MG63 (cell line): Measurements from ENCODE around the gene ZNF365. TPM values are rescaled to one million over a fixed set of nuclear protein-coding genes. Genes with fewer than 3 reads are reported as not detected.
"Not testable (repeated sequence)": the region's sequence is repeated elsewhere in the genome, so short reads cannot be mapped to it uniquely, and the experiment has no call there.

Experiments
- DNase-seq: peaks from one replicate; pipeline ENCODE4 v3.0.0-alpha.2; 2020
- H3K27me3 ChIP-seq: fragments of 250-450 bp; sonication (Bioruptor Pico); 2 replicates; pipeline ENCODE4 v1.5.1; 2020; ENCODE audit warnings: mild to moderate bottlenecking, moderate library complexity
- H3K36me3 ChIP-seq: fragments of 250-450 bp; sonication (Bioruptor Pico); 2 replicates; pipeline ENCODE4 v1.5.1; 2020; ENCODE audit warnings: mild to moderate bottlenecking, moderate library complexity
- H3K4me3 ChIP-seq: fragments of 250-450 bp; sonication (Bioruptor Pico); 2 replicates; pipeline ENCODE4 v1.5.1; 2020; ENCODE audit warnings: mild to moderate bottlenecking, moderate library complexity
- H3K9me3 ChIP-seq: fragments of 250-450 bp; sonication (Bioruptor Pico); 2 replicates; pipeline ENCODE4 v1.5.1; 2020; ENCODE audit warnings: mild to moderate bottlenecking, moderate library complexity
- total RNA-seq: library from RNA; depleted of rRNA; stranded (reverse); fragments of >200 nt; shearing (Covaris generic); gene quantifications from 2 replicates; pipeline ENCODE4 v1.2.3, GENCODE V29; 2014; ENCODE audit warnings: low replicate concordance

The ZNF365 gene
- total RNA-seq, 1 experiment from 2014 or later, result 1.5 TPM

DNA sequence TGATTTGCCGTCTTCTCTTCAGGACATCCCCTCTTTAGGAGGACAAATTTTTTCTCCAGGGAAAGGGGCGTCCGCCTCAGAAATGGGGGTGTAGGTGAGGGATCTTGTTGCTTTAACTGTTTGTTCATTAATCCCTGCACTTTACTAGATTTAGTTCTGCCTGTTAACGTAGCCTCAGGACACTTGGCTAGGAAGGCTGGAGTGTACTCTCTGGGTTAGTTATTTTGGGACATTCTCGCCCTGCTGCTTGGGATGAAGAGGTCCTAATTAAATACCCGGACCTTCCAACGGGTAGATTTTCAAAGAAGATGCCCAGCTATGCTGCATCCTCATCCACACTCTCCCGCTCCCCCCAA lies 552 bp upstream of the ZNF365 start:
- peak overlapping the region; percentile 55 for H3K4me3 ChIP-seq
- H3K9me3 ChIP-seq, result no peaks in the 10 kb centered on the region
- H3K27me3 ChIP-seq, result no peaks in the 10 kb centered on the region
- no peaks in the 10 kb centered on the region for H3K36me3 ChIP-seq
- no peak for DNase-seq

- Histone ChIP-seq H3K27me3 (no peaks in the 10 kb centered on the region), H3K9me3 (no peaks in the 10 kb centered on the region), H3K4me3 (no peak overlapping the region; the same call in 1 of the 2 replicates), H3K36me3 (no peaks in the 10 kb centered on the region)
- no peak for DNase-seq
Observed at GRCh38 chr10:62374862-62375710, 917 bp downstream of the ZNF365 start.

GRCh38 chr10:62376071-62377025 lies 2.2 kb downstream of the ZNF365 start:
- Histone ChIP-seq H3K9me3 (no peaks in the 10 kb centered on the region), H3K4me3 (no peak overlapping the region), H3K27me3 (no peaks in the 10 kb centered on the region), H3K36me3 (no peaks in the 10 kb centered on the region)
- no peak for DNase-seq

- H3K27me3 ChIP-seq, result no peaks in the 10 kb centered on the region
- no peak overlapping the region for H3K4me3 ChIP-seq
- no peaks in the 10 kb centered on the region for H3K36me3 ChIP-seq
- H3K9me3 ChIP-seq, result no peaks in the 10 kb centered on the region
- DNase-seq, result no peak
Observed at GRCh38 chr10:62377026-62377415, 2.9 kb downstream of the ZNF365 start.

DNA sequence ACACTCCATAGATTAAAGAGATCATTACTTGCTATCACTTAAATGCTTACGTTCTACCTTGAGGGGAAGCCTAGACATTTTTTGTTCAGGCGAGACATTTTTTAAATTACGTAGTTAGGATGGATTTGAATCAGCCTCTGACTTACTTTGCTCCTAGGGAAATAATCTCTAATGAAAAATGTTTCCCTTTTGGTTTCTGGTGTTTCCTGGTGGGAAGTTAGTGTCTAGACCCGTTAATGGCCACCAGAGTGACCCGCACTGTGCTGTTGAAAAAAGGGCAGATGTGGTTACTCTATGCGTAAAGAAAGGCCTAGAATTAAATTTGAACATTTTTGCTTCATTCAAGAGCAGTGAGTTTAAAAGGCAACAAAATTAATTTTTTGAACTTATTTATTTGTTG lies 3.8 kb downstream of the ZNF365 start:
- no peak overlapping the region for H3K4me3 ChIP-seq
- no peaks in the 10 kb centered on the region for H3K27me3 ChIP-seq
- DNase-seq, result no peak
- H3K36me3 ChIP-seq, result no peaks in the 10 kb centered on the region
- no peaks in the 10 kb centered on the region for H3K9me3 ChIP-seq

GRCh38 chr10:62378877-62379276 lies 4.7 kb downstream of the ZNF365 start:
- not testable (repeated sequence) for H3K4me3 ChIP-seq, H3K36me3 ChIP-seq, DNase-seq, H3K9me3 ChIP-seq, H3K27me3 ChIP-seq

GRCh38 chr10:62379394-62379793 lies 5.2 kb downstream of the ZNF365 start:
- Histone ChIP-seq H3K36me3 (no peaks in the 10 kb centered on the region), H3K27me3 (no peaks in the 10 kb centered on the region), H3K4me3 (no peak overlapping the region), H3K9me3 (no peaks in the 10 kb centered on the region)
- no peak for DNase-seq

DNA sequence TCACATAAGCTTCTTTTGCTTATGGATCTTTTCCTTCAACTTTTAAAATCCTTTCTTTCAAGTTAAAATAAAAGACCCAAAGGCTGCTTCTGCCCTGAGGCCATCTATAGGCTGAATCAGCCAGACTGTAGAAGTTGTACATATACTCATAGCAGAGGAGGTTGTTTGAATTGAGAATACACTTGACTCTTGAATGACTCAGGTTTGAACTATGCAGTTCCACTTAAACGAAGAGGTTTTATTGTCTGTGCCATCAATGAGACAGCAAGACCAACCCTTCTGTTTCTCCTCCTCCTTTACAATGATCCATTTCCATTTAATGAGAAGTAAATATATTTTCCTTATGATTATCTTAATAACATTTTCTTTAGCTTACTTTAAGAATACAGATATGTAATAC lies 5.8 kb downstream of the ZNF365 start:
- H3K4me3 ChIP-seq, result no peak overlapping the region
- no peaks in the 10 kb centered on the region for H3K27me3 ChIP-seq
- no peaks in the 10 kb centered on the region for H3K9me3 ChIP-seq
- DNase-seq, result peak; percentile 33
- no peaks in the 10 kb centered on the region for H3K36me3 ChIP-seq

GRCh38 chr10:62381385-62382102 lies 7.4 kb downstream of the ZNF365 start:
- no peak for DNase-seq
- Histone ChIP-seq H3K9me3 (no peaks in the 10 kb centered on the region), H3K36me3 (no peaks in the 10 kb centered on the region), H3K27me3 (no peaks in the 10 kb centered on the region), H3K4me3 (no peak overlapping the region)

GRCh38 chr10:62382831-62383230 lies 8.7 kb downstream of the ZNF365 start:
- DNase-seq, result no peak

GRCh38 chr10:62384057-62384446 lies 9.9 kb downstream of the ZNF365 start:
- peak; percentile 14 for DNase-seq
- Histone ChIP-seq H3K36me3 (no peaks in the 10 kb centered on the region), H3K4me3 (no peak overlapping the region), H3K9me3 (no peaks in the 10 kb centered on the region), H3K27me3 (no peaks in the 10 kb centered on the region)

More at GRCh38 chr10:62382831-62383230, 8.7 kb downstream of the ZNF365 start:
- H3K36me3 ChIP-seq, result no peaks in the 10 kb centered on the region
- no peaks in the 10 kb centered on the region for H3K9me3 ChIP-seq
- no peaks in the 10 kb centered on the region for H3K27me3 ChIP-seq
- no peak overlapping the region for H3K4me3 ChIP-seq

DNA sequence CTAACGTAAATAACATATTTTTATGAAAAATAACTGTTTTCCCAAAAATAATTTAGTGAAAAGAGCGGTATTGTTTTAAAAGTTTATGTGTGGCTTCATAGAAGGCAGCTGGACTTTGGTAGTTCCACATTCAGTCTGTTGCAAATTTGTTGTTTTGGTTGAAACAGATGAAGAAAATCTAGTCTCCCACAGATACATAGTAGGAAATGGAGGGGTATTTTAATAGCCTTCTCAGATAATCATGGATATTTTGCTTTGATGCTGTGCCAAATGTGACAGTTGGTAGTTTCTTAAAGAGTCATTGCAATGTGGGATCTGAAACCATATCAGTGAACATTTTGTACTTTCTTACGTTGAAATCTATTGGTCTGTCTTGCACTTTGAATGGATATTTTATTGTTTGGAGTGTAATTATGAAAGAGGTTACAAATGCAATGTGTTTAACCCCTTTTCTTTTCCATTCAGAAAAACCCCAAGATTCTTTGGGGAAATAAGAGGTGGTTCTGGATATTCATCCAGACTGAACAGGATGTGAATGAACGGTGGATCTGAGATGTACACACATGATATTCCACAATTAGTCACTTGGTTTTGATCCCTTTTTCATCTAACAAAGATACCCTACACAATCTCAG lies 10.4 kb downstream of the ZNF365 start:
- Histone ChIP-seq H3K4me3 (no peak overlapping the region), H3K27me3 (no peaks in the 10 kb centered on the region), H3K36me3 (no peaks in the 10 kb centered on the region), H3K9me3 (no peaks in the 10 kb centered on the region)
- DNase-seq, result no peak

DNA sequence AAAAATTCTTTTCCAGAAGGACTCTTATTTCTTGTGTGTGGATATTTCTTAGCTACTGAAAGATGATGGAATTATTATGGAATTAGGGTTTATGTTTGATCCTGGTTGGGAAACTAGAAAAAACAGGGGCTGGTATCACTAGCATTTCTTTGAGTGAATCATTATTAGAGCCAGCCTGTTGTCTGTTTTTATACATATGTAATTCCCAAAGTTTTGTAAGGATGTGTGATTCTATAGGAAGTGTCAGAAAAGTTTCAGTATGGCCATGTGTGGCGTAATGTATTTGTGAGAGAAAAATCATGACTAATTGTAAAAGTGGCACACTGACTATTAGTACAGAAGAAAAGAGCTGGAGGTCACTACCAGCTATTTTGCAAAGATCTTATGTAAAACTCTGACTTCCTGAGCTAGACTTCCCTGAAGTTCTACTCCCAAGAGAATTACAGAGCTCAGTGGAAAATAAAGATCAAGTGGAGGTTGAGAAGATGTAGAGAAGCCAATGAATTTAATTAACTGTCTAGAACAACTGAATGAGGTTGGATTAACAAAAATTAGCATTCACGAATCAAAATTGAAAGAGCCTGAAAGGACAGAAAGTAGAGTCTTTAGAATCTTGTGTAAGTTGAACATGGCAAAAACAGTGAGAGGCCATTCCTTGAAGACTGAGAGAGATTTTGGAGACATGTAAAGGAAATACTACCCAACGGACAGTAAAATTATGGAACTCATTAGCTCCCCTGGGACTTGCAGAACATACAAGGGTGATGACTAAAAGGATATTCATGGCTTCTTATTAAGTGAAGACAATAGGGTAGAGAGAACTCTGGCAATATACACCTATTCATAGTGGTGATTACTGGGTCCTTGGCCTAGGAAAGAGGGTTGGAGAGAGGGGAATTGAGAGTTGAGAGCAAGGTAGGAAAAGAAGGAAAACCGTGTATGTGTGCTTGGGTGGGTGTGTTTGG lies 12.5 kb downstream of the ZNF365 start:
- Histone ChIP-seq H3K9me3 (no peaks in the 10 kb centered on the region), H3K36me3 (no peaks in the 10 kb centered on the region), H3K4me3 (no peak overlapping the region), H3K27me3 (no peaks in the 10 kb centered on the region)
- no peak for DNase-seq

DNA sequence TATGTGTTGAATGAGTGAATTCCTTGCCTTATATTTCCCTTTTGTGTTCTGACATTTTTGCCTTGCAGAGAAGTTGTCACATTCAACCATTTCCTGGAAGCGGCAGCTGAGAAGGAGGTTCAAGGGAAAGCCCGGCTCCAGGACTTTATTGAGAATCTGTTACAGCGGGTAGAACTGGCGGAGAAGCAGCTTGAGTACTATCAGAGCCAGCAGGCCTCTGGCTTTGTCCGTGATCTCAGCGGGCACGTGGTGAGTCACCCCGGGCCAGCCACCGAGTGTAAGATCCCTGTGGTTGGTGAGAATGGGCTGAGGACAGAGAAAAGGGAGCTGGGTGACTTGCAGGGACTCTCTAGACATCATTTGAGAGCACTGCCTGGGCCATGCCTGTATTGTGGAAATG lies 14.2 kb downstream of the ZNF365 start:
- Histone ChIP-seq H3K9me3 (no peaks in the 10 kb centered on the region), H3K4me3 (no peak overlapping the region), H3K27me3 (no peaks in the 10 kb centered on the region), H3K36me3 (no peaks in the 10 kb centered on the region)
- no peak for DNase-seq

GRCh38 chr10:62390497-62391176 lies 16.5 kb downstream of the ZNF365 start:
- H3K27me3 ChIP-seq, result no peaks in the 10 kb centered on the region
- no peaks in the 10 kb centered on the region for H3K36me3 ChIP-seq
- no peak for DNase-seq
- H3K4me3 ChIP-seq, result no peak overlapping the region
- H3K9me3 ChIP-seq, result no peaks in the 10 kb centered on the region
